Left forelimb (tissue), 1 donor: ENCODE results near the gene EML6.

Experiments used
- DNase-seq: peaks from one replicate; pipeline ENCODE4 v3.0.0-alpha.2; 2018; ENCODE audit warnings: low spot score

Gene EML6

DNA sequence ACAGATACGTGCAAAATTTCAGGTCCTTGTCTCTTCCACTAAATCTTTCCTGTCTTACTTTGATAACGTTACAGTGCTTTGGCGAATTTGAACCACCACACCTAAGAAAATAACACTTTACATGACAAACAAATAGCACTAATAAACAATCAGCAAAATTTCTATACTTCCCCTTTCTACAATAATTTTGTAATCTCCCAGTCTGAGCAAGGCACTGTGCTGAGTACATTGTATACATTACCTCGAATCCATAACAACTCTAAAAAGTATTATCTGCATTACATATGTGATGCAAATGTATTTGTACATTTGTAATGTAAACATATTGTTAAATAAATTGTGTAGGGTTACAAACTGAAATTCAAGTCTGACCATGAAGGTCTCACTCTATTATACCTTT is 276.9 kb downstream of the EML6 start:
- DNase-seq = no peak

DNA sequence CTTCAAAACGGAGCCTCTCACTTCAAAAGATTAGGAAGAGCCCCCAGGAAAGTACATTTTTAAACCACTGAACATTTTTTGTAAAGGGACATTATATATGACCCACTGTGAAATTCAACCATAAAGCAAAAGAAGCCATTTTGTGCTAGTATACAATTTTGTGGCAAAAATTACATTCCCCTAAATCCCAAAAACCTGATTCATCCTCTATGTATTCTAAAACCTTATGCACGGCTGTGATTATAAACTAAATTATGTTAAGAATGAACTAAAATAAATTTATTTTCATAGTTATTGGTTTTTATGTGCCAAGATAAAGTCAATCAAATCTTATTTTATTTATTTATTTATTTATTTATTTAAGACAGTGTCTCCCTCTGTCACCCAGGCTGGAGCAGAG is 278.3 kb downstream of the EML6 start:
- no peak for DNase-seq

DNA sequence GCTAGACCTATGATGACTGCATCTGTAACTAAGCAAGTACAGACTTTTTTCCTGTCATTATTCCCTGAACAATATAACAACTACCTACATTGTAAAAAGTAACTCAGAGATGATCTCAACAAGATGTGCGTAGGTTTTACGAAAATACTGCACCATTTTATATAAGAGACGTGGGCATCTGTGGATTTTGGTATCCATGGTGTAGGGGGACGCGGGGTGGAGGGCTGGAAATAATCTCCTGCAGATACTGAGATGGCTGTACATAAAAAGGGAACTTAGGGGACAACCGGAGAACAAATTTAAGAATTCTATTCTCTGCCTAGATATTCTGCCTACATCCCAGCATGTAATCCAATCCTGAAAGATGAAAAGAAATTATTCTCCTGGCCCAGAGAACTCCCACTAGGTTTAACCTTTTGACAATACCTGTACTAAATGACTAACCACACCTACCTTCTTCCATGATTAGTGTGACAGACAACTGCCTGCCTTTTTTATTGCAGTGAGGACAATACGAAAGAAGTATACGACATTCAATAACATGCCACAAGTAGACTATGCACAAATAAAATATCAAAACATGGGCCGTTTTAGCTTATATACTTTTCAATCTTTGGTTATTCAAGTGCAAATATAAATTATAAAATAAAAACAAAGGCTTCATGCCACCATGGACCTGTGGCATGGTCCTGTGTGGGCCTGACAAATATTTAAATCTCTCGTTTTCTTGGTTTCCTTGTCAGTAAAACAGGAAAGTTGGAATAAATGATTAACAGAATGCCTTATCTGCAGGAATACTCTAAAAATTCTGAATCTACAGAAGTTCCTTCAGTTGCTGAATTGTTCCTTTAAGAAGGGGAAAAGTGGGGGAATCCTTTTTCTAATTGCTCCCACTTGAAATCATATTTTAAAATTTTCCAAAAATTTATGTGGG is 280.5 kb downstream of the EML6 start:
- no peak for DNase-seq

DNA sequence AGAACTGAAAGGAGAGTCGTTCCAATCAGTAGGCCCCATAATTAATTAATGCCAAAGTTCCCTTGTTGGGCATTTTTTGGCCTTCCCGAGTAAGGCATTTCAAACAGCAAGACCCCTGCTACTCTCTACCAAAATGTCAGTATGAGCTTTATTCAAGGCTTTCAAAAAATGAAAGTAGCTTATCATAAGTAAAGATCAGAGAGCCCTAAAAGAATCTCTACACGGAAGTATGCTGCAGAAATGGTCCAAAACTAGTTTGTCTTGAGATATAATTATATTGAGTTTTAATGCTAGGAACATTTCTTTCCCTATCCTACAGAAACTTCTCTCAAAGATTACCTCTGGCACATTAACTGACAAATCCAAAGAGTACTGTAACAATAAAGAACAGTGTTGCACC is 282.8 kb downstream of the EML6 start:
- DNase-seq = no peak

DNA sequence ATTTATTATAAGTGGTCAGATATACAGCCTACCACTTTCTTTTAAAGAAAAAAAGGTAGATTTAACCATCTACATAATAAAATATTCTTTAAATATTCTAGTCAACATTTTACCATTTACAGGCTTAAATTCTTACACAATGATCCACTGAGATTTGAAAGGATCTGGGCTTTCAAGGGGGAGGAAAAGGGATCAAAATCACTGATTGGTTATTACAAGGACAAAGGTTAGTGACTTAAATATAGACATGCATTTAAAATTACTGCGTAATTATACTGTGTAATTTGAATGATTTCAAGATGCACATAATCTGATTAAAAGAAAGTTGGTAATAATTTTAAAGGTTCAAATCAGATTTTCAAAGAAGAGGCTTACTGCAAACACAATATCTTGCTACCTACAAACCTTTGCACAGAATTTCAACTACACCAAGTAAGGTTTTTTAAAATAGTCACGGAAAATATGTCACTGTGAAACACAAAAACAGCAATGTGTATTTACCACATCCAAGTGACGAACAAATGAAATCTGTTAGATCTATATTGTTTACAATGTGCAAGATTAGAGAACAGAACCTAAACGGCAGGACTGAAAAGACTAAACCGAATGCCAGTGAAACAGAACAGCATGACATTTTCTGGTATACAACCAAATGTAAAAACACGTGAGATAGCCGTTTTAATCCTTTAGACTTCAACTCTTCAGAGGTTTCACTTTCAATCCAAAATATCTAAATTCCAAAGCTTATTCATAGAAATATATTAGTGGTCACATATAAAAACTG is 286.0 kb downstream of the EML6 start:
- no peak for DNase-seq

DNA sequence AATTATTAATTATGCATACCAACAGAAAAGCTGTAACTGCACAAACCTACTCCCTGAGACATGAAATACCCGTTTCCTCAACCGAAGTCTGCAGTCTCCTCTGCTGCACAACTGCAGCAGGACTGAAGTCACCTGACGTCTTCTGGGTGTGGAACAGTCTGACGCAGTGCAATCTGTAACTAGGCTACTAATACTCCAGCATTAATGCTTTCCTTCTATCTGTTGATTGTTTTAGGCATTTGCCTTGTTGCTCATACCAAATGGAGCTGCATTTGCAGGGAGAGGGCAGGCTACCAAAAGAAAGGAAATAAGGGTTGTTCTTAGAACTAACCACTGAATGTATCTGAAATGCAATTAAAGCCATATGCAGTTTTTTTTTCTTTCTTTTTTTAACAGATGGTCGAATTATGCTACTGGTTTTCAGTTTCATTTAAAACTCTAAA is 286.7 kb downstream of the EML6 start:
- no peak for DNase-seq

DNA sequence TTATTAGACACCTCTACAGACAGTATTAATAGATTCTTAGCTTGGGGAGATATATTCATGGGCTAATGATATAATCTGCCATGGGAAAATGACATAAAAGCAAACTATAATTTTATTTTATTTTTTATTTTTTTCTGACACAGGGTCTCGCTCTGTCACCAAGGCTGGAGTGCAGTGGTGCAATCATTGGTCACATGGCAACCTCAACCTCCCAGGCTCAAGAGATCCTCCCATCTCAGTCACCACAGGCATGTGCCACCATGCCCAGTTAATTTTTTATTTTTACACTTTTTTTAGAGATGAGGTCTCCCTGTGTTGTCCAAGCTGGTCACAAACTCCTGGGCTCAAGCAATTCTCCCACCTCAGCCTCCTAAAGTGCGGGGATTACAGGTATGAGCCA is 287.5 kb downstream of the EML6 start:
- no peak for DNase-seq

DNA sequence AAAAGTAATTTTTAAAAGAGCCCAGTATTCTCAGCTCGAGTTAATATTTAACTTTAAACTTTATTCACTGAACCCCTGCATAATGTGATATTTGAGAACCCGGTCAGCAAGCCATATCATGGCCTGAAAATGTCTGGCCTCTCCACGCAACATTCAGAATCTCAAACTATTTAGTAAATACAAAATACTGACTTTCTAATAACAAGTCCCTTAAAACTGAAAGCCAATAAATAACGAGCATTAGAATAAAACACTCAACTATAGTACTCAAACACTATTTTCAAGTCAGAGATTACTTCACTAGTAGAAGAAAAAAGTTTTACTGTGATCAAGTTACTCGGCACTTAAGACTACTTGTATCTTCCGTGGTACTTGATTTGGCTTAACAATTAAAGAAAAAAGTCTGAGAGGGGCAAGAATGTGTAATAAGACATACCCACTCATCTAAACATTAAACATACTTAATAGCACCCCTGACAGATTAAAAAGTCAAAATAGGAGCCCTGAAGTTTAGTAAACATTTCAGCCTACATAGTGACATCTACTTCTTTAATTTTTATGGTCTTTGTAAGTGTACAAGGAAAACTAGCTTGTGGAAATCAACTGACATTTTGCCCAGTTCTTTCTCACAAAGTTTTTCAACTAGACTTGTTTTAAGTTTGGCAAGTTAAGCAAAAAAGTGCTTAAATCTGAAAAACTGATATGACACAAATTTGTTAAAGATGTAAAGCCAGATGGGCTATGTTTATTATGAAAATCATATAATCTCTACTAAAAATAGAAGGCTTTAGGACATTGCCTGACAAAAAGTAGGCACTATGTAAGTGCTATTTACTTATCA is 288.6 kb downstream of the EML6 start:
- no peak for DNase-seq

DNA sequence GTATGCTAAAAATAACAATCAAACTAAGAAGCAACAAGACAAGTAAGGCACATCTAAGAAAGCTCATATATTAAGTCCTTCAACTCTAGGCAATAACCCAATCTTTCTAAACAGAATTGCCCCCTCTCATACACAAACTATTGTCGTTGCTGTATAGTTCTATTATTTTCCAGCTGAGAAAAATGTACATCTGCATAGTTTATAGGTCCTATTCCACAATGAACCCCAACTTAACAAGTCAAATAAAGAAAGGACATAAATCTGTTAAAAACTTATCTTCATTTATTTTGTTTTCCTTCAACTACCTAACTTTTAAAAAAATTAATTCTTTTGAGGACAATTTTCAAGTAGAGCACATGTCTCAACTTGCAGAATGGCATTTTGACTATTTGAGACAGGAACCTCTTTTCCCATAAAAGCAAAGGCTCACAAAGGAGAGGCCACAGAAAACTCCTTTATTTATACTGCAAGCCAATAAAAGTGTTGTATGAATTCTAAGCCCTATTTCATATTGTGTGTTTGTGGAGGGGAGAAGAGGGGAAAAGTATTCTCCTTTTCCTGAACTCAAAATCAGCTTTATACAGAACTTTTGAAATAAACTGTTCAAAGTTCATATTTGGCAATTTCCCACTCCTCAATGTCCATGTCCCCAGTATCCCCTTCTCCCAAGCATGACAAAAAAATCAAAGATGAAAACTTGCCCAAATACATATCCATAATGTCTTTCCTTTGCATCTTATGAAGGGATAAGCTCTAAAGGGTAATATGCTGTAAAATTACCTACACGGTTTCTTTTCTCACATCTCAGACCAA is 289.4 kb downstream of the EML6 start:
- DNase-seq = no peak

DNA sequence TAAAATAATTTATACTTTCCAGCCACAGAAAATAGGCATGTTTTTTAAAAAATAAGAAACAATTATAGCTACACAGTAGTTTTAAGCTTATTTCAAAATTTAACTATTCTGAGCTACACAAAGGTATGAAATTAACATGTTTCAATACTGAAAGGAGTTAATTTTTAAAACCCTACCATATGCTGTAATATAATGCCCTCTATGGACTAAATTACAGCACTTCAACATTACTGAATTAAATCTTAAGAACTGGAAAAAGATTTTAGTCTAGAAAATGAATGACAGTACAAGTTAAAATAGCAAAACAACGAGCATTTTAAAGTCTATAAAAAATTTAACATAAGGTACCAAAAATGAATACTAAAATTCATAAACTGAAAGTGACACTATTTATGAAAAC is 290.5 kb downstream of the EML6 start:
- DNase-seq = no peak

DNA sequence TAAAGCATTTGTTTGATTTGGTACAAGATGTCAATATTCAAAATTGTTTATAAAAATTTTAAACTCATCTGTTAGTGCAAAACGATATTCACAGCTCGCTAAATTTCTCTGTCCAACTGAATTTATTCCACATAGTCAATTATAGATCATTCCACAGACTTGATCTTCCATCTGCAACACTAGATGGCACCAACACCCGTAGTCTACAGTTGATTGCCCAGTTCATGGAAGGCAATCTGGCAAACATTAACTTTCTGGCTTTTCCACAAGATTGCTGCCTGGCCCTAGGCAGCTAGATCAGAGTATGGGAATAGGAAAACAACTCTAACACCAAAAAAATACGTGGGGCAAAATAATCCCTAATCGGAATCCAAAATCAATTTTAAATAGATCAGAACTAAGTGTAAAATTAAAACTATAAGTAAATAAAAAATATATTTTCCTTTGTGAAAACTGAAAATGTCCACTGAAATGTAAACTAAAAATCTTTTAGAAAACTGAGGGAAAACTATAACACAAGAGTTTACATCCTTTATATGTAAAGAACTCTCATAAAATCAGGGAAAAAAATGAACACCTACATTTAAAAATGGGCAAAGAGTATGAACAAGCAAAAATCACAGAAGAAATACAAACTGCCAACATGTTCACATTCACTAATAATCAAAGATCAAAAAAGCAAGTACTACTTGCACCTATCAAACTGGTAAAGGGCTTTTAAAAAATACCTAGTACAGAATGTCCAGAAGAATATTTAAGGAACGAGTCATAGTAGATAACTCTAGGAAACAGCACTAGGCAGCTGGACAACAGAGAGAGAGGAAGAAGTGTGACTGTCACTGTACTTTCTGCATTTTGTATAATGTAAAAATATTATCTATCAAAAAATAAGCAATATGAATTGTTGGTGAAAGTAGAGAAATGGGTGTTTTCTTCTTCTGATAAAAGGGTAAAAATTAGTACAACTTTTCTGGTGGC is 291.8 kb downstream of the EML6 start:
- DNase-seq = no peak

DNA sequence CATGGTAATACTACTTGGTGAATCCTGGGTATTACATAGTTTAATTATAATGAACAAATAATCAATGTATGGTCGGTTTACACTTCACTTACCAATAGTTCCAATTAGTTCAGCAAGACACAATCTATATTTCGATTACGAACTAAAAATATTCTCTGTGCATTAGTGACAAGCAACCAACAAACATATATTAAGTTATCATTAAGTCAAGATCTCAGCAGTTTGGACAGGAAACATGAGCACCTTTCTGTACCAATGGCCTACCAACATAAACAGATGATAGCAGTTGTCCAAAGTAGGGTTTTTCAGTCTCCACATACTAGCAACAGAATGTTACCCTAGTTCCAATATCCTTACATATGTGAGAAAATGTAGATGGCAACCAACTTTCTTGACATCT is 294.0 kb downstream of the EML6 start:
- no peak for DNase-seq

DNA sequence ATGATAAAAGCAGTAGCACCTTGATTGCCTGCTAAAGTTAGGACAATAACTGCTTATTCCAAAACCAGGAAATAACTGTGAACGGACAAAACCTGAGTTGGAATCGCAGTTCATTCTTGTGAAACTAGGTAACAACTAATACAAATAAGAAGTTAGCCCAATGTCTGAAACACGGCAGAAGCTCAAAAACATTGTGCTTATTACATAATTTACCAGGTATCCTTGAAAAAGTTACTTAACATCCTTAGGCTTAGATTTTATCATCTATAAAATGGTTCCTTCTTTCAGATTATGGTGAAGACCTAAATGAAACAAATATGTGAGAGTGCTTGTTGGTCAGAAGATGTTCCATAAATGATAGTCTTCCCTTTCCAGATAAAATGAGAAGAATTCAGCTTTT is 294.4 kb downstream of the EML6 start:
- DNase-seq = no peak

DNA sequence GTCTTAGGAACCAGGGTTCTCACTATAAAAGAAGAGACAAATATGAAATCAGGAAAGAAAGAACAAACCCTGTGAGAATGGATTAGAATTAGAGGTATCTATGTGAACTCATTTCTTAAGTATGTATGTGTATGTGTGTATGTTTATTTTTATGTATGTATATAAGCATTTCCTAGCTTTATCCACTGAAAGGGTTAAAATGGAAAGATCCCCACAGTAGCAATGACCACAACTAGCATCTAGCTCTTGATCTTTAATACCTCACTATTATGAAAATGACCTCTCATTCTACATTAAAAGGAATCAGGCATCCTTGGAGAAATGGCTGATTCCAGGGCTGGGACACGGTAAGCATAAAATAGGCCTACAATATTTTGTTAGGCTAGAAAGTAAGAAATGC is 295.2 kb downstream of the EML6 start:
- no peak for DNase-seq

DNA sequence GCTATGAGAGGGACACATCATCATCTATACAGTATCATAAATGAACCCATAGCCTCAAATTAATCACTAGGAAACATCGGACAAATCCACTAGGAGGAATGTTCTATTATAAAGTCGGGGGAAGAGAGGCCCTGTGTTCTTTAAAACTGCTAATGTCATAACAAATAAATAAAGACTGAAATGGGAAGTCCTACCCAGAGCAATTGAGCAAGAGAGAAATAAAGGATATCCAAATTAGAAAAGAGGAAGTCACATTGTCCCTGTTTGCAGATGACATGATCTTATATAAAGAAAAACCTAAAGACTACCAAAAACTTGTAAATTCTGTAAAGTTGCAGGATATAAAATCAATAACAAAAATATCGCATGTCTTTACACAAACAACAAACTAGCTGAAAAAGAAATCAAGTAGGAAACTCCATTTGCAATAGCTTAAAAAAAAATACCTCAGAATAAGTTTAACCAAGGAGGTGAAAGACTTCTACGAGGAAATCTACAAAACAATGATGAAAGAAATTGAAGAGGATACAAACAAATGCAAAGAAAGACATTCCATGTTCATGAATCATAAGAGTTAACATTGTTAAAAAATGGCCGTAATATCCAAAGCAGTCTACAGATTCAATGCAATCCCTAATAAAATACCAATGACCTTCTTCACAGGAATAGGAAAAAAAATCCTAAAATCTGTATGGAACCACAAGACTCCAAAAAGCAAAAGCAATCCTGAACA is 296.2 kb downstream of the EML6 start:
- DNase-seq = no peak
